ENCODE results near the gene SCO2. TPM values are rescaled to one million over a fixed set of nuclear protein-coding genes. Genes with fewer than 3 reads are reported as not detected.

SCO2 gene
- total and polyA plus RNA-seq, 2 of the 13 experiments (the other 11 are each of a cell fraction or from before 2014, with no cell fraction given) = 0.32 to 3.7 TPM

- TF ChIP-seq ZNF362 (CRISPR knock-in tag; IDR thresholded peaks at IDR 0.05; ENCODE audit: borderline replicate concordance) (0 out of 2 replicates have a peak, but pooled peaks have one; percentile 12), CREM (IDR thresholded peaks at IDR 0.05) (no peak), CREM (CRISPR knock-in tag; IDR thresholded peaks at IDR 0.05) (no peak), SKI (IDR thresholded peaks at IDR 0.05; ENCODE audit: partially characterized antibody) (no peak), ZNF136 (CRISPR knock-in tag; IDR thresholded peaks at IDR 0.05; ENCODE audit: low read depth) (no peak)
Measured at GRCh38 chr22:50526834-50527801, 1.7 kb upstream of the SCO2 start (continued).

- CTCF ChIA-PET (ENCODE audit: low intra/inter-chr PET ratio, low total read pairs) = no interaction called here
- H3K36me3 ChIP-seq (replicated peaks in 1 of 2; ENCODE audit: control insufficient read depth in 1 of 2, insufficient read depth in 2 of 2, low read length in 2 of 2) = peaks cover 5 to 21% of the 10 kb centered on the region in 2 experiments; a peak in 4 of 5 replicates
- H3K27ac ChIP-seq (ENCODE audit: extremely low read length, insufficient read depth, low read length) = peak overlapping the region; percentile 94
- FAIRE-seq (no peak), DNase-seq (ENCODE audit: low spot score) (peak; percentile 44), ATAC-seq (peak; percentile 13)
- H3K4me3 ChIP-seq (replicated peaks in 1 of 3; ENCODE audit: insufficient read depth in 1 of 3, low read depth in 2 of 3, low read length in 3 of 3) = peak overlapping the region; percentile 70 to 84 (median 83)
- H2AFZ ChIP-seq (ENCODE audit: low read length) = no peak overlapping the region
- POLR2A ChIA-PET = interaction anchor here (0.7 to 4.2 kb wide), 42 partner anchors 9 to 284 kb away, joined by 3 to 97 read pairs (median 5); partner anchors contain the start of genes ADM2, ARSA, CHKB and DENND6B
- no CpG with 5 or more reads among the region's 77 CpGs for WGBS (ENCODE audit: low lambda C conversion rate)
- H3K9me3 ChIP-seq (ENCODE audit: low read length) = no peaks in the 10 kb centered on the region
- H3K4me2 ChIP-seq (ENCODE audit: low read depth, low read length) = peak overlapping the region; percentile 100
- H3K27me3 ChIP-seq (ENCODE audit: control insufficient read depth in 1 of 2, insufficient read depth in 2 of 2, low read length in 2 of 2) = no peaks in the 10 kb centered on the region
- H3K4me1 ChIP-seq (ENCODE audit: insufficient read depth, low read length) = peaks cover 60% of the 10 kb centered on the region
- intact Hi-C loops (cut with micrococcal nuclease; ENCODE audit: unreplicated experiment) (loop anchor here (5.0 kb wide), 1 partner anchor 36 kb away; the partner anchor contains the start of gene SYCE3), in situ Hi-C loops (cut with HindIII; ENCODE audit: extremely low pct_ligation_motif_present, low pct_unique_long_range_greater_than_20kb) (no loop called here)
- BruUV-seq (replicated peaks) = no TSS peak
- peaks cover 20% of the 10 kb centered on the region for H3K79me2 ChIP-seq (ENCODE audit: insufficient read depth, low read length)
- H4K20me1 ChIP-seq (ENCODE audit: insufficient read depth, low read length) = peaks cover 19% of the 10 kb centered on the region
- peak overlapping the region; percentile 91 for H3K9ac ChIP-seq (ENCODE audit: insufficient read depth, low read depth, low read length)
- TF ChIP-seq GTF3A (CRISPR knock-in tag; conservative IDR thresholded peaks at IDR 0.05) (peak; percentile 94; the same call in 1 of the 2 replicates), ZNF263 (CRISPR knock-in tag; IDR thresholded peaks at IDR 0.05) (peak; percentile 66), ZFY (CRISPR knock-in tag; IDR thresholded peaks at IDR 0.05) (peak; percentile 74), ATF7 (IDR thresholded peaks at IDR 0.05) (no peak), ATF7 (CRISPR knock-in tag; IDR thresholded peaks at IDR 0.05) (0 out of 2 replicates have a peak, but pooled peaks have one; percentile 3), LCORL (IDR thresholded peaks at IDR 0.05) (no peak), LCORL (CRISPR knock-in tag; IDR thresholded peaks at IDR 0.05) (no peak), TERF1 (CRISPR knock-in tag; IDR thresholded peaks at IDR 0.05) (0 out of 2 replicates have a peak, but pooled peaks have one; percentile 76), MYPOP (CRISPR knock-in tag; IDR thresholded peaks at IDR 0.05) (peak; percentile 8; the same call in 1 of the 2 replicates), ZNF674 (CRISPR knock-in tag; IDR thresholded peaks at IDR 0.05; ENCODE audit: low read depth) (no peak), ZNF883 (CRISPR knock-in tag; IDR thresholded peaks at IDR 0.05; ENCODE audit: not compliant biosample characterization) (no peak)
Measured at GRCh38 chr22:50526108-50526833, 873 bp upstream of the SCO2 start.

Measured in HepG2 (cell line).